SU-DHL-6 (cell line): Measurements from ENCODE around the gene MGMT.

Experiments
- CTCF ChIP-seq: fragments of 200-600 bp; sonication (generic); IDR thresholded peaks from one replicate; pipeline ENCODE4 v1.5.1; 2017; ENCODE audit warnings: antibody characterized with exemption, mild to moderate bottlenecking, low read length, moderate library complexity; ENCODE audit not compliant: insufficient read depth, poor library complexity, severe bottlenecking
- EZH2phosphoT487 ChIP-seq: fragments of 200-600 bp; sonication (generic), shearing (Covaris generic); conservative IDR thresholded peaks from 2 replicates; pipeline ENCODE4 v1.6.1; 2018; ENCODE audit warnings: mild to moderate bottlenecking, antibody characterized with exemption, low read length, moderate library complexity, mixed read lengths

GRCh38 chr10:129615921-129616525 lies 149.0 kb downstream of the MGMT start:
- TF ChIP-seq CTCF (no peak), EZH2phosphoT487 (no peak)
